NCI-H1694 (cell line): ENCODE measurements around the gene HMSD.
A peak's percentile ranks its signal among the peaks of the same experiment; 100 is the strongest.

ENCODE experiments used
- DNase-seq: peaks from one replicate; lab custom pipeline; 2025; lab: John Stamatoyannopoulos, UW

The HMSD gene

DNA sequence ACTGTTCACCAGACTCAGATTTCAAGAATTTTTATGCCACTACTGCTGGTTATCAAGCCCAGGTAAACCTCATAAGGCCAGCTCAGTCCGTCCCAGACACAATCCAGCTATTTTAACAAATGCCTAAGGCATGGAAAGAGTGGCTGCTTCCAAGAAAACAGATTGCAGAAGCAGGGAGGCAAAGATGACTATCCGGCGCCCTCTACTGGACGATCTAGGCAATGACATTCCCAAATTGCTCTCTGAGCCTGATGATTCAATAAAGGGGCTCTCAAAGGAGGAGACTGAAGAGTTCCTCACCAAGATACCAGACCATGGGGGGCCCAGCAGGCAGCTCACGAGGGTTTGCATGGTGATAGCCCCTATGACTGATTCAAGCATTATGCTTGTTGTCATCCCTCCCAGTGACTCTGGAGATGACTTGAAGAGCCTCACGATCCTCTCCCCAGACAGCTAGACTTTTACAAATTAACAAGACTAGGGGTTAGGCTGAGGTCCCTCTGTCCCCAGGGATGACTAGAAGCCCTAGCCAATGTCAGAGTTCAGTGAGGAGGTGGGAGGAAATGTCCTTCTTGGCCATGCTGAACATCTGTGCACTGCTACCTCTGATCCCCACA is 45.8 kb downstream of the HMSD start:
- DNase-seq: peak; percentile 32

DNA sequence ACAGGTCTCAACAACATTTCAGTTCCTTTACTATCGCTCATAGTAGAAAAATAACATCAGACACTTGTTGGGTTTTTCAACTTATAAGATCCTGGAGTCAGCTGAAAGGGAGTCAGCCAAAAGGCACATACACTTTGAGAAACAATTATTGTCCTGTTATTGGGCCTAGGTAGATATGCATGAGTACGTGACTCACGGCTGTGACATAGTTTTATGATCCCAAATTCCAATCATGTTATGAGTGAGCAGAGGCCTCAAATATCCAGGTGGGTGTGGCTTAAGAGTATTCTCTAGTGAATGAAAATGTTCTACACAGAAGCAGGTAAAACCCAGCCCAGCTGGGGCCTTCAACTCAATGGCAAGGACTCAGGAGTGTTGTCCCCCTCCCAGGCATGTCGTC is 47.9 kb downstream of the HMSD start:
- DNase-seq: no peak

DNA sequence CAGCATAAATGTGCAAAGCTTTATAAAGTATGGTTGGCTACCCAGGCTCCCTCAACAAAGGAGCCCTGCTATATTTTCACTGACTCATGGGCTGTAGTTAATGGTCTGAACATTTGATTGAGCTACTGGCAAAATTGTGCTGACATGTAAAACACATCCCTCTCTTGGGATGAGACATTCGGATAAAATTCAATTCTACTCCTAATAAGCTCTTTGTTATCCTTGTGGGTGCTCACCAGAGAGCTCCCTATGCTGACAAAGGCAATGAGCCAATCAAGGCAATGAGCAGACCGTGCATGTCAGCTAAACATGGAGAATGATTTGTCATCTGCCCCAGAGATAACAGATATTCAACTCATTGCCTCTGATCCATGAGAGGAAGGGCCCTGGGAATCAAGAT is 48.5 kb downstream of the HMSD start:
- no peak for DNase-seq

DNA sequence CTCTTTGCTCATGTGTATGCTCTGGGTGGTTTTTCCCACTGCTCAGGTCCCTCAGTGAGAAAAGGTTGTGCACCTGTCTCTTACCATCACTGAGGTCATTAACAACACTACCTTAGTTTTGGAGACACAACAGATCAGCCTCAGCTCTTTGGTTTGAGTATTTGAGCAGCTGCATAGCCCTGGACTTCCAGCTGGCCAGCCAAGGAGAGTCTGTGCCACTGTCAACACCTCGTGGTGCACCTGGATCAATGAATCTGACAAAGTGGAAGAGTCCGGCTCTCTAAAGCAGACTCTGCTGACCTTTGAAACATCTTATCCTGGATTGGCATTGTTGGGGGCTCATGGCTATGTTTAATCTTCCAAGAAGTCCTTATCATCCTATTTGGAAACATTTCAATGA is 50.8 kb downstream of the HMSD start:
- no peak for DNase-seq

DNA sequence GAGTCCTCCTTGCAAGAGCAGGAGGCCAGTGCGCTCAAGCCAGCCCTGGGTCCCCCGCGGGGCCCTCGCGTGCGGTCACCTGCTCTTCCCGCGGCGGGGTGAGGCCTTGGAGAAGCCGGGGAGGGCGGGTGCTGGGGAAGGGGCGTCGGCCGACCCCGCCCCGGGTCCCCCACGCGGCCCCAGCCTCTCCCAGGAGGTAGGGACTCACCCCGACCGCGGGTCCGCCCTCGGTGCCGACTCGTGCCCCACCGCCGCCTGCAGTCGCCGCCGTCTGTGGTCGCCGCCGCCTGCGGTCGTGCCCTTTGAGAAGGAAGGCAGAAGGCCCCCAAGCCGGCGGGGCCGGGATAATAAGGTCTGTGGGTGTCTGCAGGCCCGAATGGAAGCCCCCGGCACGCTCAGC is 53.5 kb downstream of the HMSD start:
- no peak for DNase-seq

DNA sequence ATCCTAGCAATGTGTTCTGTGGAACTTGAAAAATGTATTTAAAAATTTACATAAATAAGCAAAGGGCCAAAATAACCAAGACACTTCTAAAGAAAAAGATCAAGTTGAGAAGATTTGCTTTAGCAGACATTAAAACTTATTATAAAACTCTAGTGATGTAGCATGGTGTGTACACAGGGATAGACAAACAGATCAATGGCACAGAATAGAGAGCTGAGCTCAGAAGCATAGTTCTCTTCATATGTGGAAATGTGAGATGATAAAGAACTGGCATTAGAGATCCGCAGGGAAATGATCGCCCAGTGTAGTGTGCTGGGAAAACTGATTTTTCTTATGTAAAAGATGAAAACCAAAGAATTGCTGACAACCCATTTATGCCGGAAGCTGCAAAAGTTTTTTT is 60.2 kb downstream of the HMSD start:
- DNase-seq: no peak
